Gastrocnemius medialis (tissue), 4 donors: ENCODE measurements around the gene NEK9.

Source experiments
- CTCF ChIP-seq, 5 experiments: fragments of 450-650 bp in 3 of 5; fragments of 200-600 bp in 2 of 5; sonication (generic) in 2 of 5; IDR thresholded peaks in 4 of 5; conservative IDR thresholded peaks in 1 of 5; 1 replicate in 4 of 5; 2 replicates in 1 of 5; pipeline ENCODE4 v1.5.1; 2016 to 2019; ENCODE audit warnings: antibody characterized with exemption in 5 of 5, mild to moderate bottlenecking in 3 of 5, moderate library complexity in 3 of 5
- POLR2A ChIP-seq, 2 donors: fragments of 450-650 bp; IDR thresholded peaks; one replicate each; pipeline ENCODE4 v1.6.1; 2017; ENCODE audit warnings: antibody characterized with exemption in 2 of 2, mild to moderate bottlenecking in 2 of 2, moderate library complexity in 2 of 2

GRCh38 chr14:75059642-75060041 is 67.2 kb downstream of the NEK9 start:
- TF ChIP-seq CTCF (IDR thresholded peaks at IDR 0.05 in 4 of 5, conservative IDR thresholded peaks at IDR 0.05 in 1 of 5), result no peak
- no peak for TF ChIP-seq POLR2A (IDR thresholded peaks at IDR 0.05)
